Panc1 (cell line): ENCODE measurements around the gene LRIG3.

Experiments used
- CTCF ChIP-seq: fragments of 450-650 bp; IDR thresholded peaks from 2 replicates; pipeline ENCODE4 v1.5.1; 2017; ENCODE audit warnings: mild to moderate bottlenecking
- POLR2AphosphoS5 ChIP-seq: IDR thresholded peaks from 2 replicates; pipeline ENCODE4 v1.6.1; 2012; ENCODE audit warnings: mild to moderate bottlenecking, low read depth, low read length, moderate library complexity
- REST ChIP-seq, 2 experiments: IDR thresholded peaks; 2 replicates each; pipeline ENCODE4 v1.6.1; 2011 to 2012; ENCODE audit warnings: low read depth in 2 of 2, control low read depth in 1 of 2, low read length in 1 of 2, mild to moderate bottlenecking in 1 of 2, moderate library complexity in 1 of 2; ENCODE audit not compliant: insufficient read depth in 1 of 2
- SIN3A ChIP-seq: IDR thresholded peaks from 2 replicates; pipeline ENCODE4 v1.6.1; 2012; ENCODE audit warnings: low read depth, mild to moderate bottlenecking, low read length, moderate library complexity, borderline replicate concordance; ENCODE audit not compliant: insufficient read depth
- TCF7L2 ChIP-seq: IDR thresholded peaks from 2 replicates; pipeline ENCODE4 v1.6.1; 2011; ENCODE audit warnings: mild to moderate bottlenecking, low read depth, low read length, inconsistent platforms

GRCh38 chr12:58943079-58943478, 22.8 kb upstream of the LRIG3 start:
- TF ChIP-seq CTCF (no peak), POLR2AphosphoS5 (no peak), REST (IDR thresholded peaks at IDR 0.05; ENCODE audit: insufficient read depth in 1 of 2, low read depth in 2 of 2, low read length in 1 of 2) (no peak), SIN3A (no peak), TCF7L2 (no peak)
